Progenitor cell of endocrine pancreas (in vitro differentiated cells): Measurements from ENCODE around the gene HPN. TPM values are rescaled to one million over a fixed set of nuclear protein-coding genes. Genes with fewer than 3 reads are reported as not detected.

Source experiments
- DNase-seq: peaks from one replicate; pipeline ENCODE4 v3.0.0; 2021; ENCODE audit warnings: low spot score; ENCODE audit not compliant: unreplicated experiment
- H3K27ac Mint-ChIP-seq: 2 replicates; pipeline ENCODE4 v1.8.0; 2021; ENCODE audit warnings: mild to moderate bottlenecking, moderate library complexity, mixed read lengths
- H3K27me3 Mint-ChIP-seq: 2 replicates; pipeline ENCODE4 v1.8.0; 2021; ENCODE audit warnings: mixed read lengths
- H3K36me3 Mint-ChIP-seq: 2 replicates; pipeline ENCODE4 v1.8.0; 2022; ENCODE audit warnings: mixed read lengths; ENCODE audit not compliant: insufficient read depth
- H3K4me1 Mint-ChIP-seq: 2 replicates; pipeline ENCODE4 v1.8.0; 2021; ENCODE audit warnings: low read depth, mixed read lengths
- H3K4me3 Mint-ChIP-seq: 2 replicates; pipeline ENCODE4 v1.8.0; 2021; ENCODE audit warnings: low read depth, mild to moderate bottlenecking, moderate library complexity, mixed read lengths
- H3K9me3 Mint-ChIP-seq: 2 replicates; pipeline ENCODE4 v1.8.0; 2021; ENCODE audit warnings: low read depth, mixed read lengths
- CTCF ChIP-seq: fragments of 200-600 bp; sonication (generic); IDR thresholded peaks from one replicate; pipeline ENCODE4 v1.5.0; 2021; ENCODE audit warnings: antibody characterized with exemption, mild to moderate bottlenecking; ENCODE audit not compliant: unreplicated experiment
- total RNA-seq: library from RNA; stranded (reverse); gene quantifications from 2 replicates; pipeline ENCODE4 v1.2.1, GENCODE V29; 2021

Gene HPN
- total RNA-seq, 1 donor from 2014 or later: 70.5 TPM

DNA sequence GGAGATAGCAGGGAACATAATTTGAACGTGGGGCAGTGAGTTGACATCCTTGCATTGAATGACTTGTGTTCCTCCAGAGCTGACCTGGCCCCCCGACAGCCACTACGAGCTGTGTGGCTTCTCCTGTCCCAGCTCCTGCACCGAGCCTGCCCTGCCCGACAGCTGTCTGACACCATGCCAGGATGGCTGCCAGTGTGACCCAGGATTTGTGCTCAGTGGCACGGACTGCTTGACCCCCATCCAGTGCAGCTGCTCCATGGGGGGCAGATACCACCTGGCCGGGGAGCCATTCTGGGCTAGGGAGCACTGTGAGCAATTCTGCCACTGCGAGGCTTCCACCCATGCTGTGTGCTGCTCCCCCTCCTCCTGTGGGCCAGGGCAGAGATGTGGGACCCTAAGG is 44.9 kb downstream of the HPN start:
- Mint-ChIP-seq H3K4me1 (peaks cover 5% of the 10 kb centered on the region), H3K9me3 (no peaks in the 10 kb centered on the region), H3K4me3 (no peak overlapping the region), H3K36me3 (no peaks in the 10 kb centered on the region), H3K27me3 (peaks cover 6% of the 10 kb centered on the region), H3K27ac (no peak overlapping the region)
- no peak for DNase-seq
- TF ChIP-seq CTCF: no peak

DNA sequence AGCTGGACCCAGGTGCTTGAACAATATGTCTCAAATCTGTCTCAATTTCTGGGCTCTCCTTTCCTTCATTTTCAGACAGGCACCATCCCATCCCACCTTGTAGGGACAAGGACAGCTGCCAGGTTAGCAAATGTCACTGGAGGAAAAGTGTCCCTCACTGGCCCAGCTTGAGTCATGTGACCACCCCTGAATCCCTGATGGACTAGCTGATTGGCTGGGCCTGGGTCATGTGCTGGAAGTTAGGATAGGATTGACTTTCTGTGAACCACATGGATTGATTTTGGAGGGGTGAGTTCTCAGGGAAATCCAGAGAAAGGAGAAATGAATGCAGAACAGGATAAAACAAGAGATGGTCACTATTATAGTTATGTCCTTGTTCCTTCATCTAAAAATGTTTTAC is 45.9 kb downstream of the HPN start:
- H3K9me3 Mint-ChIP-seq: no peaks in the 10 kb centered on the region
- peaks cover 6% of the 10 kb centered on the region for H3K4me1 Mint-ChIP-seq
- DNase-seq: no peak
- no peak overlapping the region for H3K4me3 Mint-ChIP-seq
- no peak overlapping the region for H3K27ac Mint-ChIP-seq
- no peaks in the 10 kb centered on the region for H3K36me3 Mint-ChIP-seq
- TF ChIP-seq CTCF: no peak
- H3K27me3 Mint-ChIP-seq: peaks cover 6% of the 10 kb centered on the region

- TF ChIP-seq CTCF: no peak
- H3K4me3 Mint-ChIP-seq: no peak overlapping the region
- no peaks in the 10 kb centered on the region for H3K36me3 Mint-ChIP-seq
- peaks cover 10% of the 10 kb centered on the region for H3K4me1 Mint-ChIP-seq
- no peak overlapping the region for H3K27ac Mint-ChIP-seq
- H3K9me3 Mint-ChIP-seq: no peaks in the 10 kb centered on the region
- no peak for DNase-seq
- peaks cover 6% of the 10 kb centered on the region for H3K27me3 Mint-ChIP-seq
Observed at GRCh38 chr19:35088131-35088913, 46.8 kb downstream of the HPN start.

- no peaks in the 10 kb centered on the region for H3K9me3 Mint-ChIP-seq
- H3K4me1 Mint-ChIP-seq: peaks cover 10% of the 10 kb centered on the region
- no peak for DNase-seq
- no peak for TF ChIP-seq CTCF
- H3K36me3 Mint-ChIP-seq: no peaks in the 10 kb centered on the region
- peaks cover 6% of the 10 kb centered on the region for H3K27me3 Mint-ChIP-seq
- H3K4me3 Mint-ChIP-seq: no peak overlapping the region
- no peak overlapping the region for H3K27ac Mint-ChIP-seq
Observed at GRCh38 chr19:35089554-35089953, 48.0 kb downstream of the HPN start.

DNA sequence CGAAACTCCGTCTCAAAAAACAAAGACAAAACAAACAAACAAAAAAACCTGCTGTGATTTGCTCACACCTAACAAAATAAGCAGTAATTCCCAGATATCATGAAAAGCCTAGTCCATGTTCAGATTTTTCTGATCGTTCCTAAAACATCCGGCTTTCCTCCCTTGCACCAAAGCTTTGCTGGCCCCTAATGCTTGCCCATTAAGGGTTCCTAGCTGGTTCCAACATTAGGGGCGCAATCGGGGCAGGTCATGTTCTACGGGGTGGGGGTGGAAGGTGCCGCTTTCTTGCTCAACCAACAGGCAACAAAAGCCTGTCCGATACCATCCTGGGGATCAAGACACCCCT is 48.6 kb downstream of the HPN start:
- Mint-ChIP-seq H3K27ac (no peak overlapping the region), H3K4me3 (no peak overlapping the region)

More for the DNA sequence above, 48.6 kb downstream of the HPN start:
- Mint-ChIP-seq H3K4me1 (peaks cover 10% of the 10 kb centered on the region), H3K27me3 (peaks cover 6% of the 10 kb centered on the region), H3K36me3 (no peaks in the 10 kb centered on the region), H3K9me3 (no peaks in the 10 kb centered on the region)
- no peak for DNase-seq
- TF ChIP-seq CTCF: no peak
